ENCODE data around the gene XPNPEP1.

XPNPEP1 gene

GRCh38 chr10:109871476-109871875 is 51.8 kb downstream of the XPNPEP1 start:
- in situ Hi-C loops (cut with MboI; ENCODE audit: low sequenced_read_pairs), result no loop called here

DNA sequence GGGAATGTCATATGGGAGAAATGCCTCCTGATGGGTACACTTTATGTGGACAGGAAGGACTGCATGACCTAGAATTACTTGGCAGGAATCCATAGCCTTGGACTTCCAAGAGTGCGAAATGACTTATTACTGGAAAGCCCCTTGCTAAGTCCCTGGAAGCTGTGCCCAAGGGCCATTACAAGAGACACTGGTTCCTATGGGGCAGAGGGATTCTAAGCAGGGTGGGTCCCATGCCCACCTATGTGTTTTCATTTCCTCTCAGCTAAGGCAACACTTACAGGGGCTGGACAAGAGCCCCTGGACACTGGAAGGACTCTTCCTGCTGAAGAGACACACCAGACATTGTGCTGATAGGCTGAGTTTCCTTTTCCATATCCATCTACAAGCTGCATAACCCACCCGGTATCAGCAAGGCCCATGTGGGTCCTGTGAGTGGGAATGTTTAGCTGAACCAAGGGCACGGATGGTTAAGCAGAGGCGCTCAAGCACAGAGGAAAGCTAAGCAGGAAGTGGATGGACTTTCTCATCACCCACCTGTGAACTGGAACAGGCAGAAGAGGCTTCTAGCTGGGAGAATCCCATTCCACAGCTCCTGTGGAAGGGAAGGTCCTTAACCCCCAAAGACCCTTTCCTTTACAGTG is 56.2 kb downstream of the XPNPEP1 start:
- in situ Hi-C loops (cut with MboI; ENCODE audit: low sequenced_read_pairs), result no loop called here

DNA sequence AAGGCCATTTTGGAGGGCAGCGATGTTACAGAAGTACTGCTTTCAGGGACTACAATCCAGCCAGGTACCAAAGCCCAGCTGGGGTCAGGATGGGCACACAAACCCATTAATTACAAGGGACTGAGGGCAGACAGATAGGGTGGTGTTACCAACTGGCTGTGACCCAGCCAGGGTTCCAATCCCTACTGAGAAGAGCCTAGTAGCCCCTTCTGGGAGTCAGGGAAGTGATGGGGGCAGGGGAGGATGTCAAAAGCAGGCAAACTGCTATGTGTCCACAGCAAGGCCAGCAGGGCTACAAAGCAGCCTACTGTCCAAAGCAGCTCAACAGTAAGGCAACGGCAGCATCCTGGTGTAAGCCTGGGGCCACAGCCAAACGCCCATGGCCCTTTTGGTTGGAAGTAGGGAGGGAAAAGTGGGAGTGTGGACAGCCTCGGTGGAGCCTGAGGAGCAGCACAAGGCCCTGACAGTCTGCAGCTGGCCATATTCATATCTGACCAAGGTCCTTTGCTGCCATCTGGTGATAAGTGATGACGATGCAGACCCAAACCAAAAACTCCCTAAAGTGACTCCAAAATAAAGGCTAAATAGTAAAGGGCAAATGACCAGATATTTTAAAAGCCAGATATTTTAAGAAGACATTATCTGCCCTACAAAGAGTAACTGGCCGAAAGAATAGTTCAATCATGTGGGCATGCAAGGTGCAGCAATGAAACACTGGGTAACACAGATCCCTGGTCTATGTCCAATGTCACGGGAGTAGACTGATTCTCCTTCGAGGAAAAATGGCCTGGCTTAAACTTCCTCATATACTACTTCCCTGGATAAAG is 56.9 kb downstream of the XPNPEP1 start:
- in situ Hi-C loops (cut with MboI; ENCODE audit: low sequenced_read_pairs), result no loop called here

- in situ Hi-C loops (cut with MboI; ENCODE audit: low sequenced_read_pairs), result no loop called here
Observed at GRCh38 chr10:109863775-109864174, 59.5 kb downstream of the XPNPEP1 start.

- in situ Hi-C loops (cut with MboI; ENCODE audit: low sequenced_read_pairs), result no loop called here
Observed at GRCh38 chr10:109862738-109863137, 60.6 kb downstream of the XPNPEP1 start.

DNA sequence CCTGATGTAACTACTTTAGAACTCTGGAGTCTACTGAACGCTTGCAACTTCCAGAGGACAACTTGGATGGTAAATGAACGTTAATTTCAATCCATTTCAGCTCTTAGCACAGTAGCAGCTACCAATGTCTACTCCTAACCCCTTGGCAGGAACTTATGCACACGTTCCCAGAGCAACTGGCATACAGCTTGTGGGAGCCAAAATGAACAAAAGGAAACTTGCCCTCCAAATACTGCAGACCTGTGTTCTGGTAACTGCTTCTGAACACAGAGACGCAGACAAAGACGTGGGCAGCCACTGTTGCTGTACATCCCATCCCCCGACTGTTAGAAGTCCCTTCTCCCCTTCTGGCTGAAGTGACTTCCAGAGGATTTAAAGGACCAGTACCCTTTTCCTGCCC is 61.3 kb downstream of the XPNPEP1 start:
- in situ Hi-C loops (cut with MboI; ENCODE audit: low sequenced_read_pairs), result no loop called here

- in situ Hi-C loops (cut with MboI; ENCODE audit: low sequenced_read_pairs), result no loop called here
Observed at GRCh38 chr10:109861081-109861480, 62.2 kb downstream of the XPNPEP1 start.

- in situ Hi-C loops (cut with MboI; ENCODE audit: low sequenced_read_pairs), result no loop called here
Observed at GRCh38 chr10:109859221-109859620, 64.1 kb downstream of the XPNPEP1 start.

DNA sequence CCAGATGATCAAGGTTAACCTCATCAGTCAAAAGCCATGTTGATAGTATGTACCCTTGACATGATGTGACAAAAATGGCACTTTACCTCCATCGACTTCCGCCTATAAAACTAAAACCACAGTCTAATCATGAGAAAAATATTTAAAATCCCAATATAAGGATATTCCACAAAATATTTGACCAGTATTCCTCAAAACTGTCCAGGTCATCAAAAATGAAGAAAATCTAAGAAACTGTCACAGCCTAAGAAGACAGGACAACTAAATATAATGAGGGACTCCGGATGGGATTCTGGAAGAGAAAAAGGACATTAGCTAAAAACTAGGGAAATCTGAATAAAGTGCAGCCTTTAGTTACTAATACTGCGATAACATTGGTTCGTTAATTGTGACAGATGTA is 67.6 kb downstream of the XPNPEP1 start:
- in situ Hi-C loops (cut with MboI; ENCODE audit: low sequenced_read_pairs), result no loop called here

GRCh38 chr10:109853921-109854320 is 69.4 kb downstream of the XPNPEP1 start:
- in situ Hi-C loops (cut with MboI; ENCODE audit: low sequenced_read_pairs), result no loop called here

- in situ Hi-C loops (cut with MboI; ENCODE audit: low sequenced_read_pairs), result no loop called here
Observed at GRCh38 chr10:109852475-109853037, 70.8 kb downstream of the XPNPEP1 start.

DNA sequence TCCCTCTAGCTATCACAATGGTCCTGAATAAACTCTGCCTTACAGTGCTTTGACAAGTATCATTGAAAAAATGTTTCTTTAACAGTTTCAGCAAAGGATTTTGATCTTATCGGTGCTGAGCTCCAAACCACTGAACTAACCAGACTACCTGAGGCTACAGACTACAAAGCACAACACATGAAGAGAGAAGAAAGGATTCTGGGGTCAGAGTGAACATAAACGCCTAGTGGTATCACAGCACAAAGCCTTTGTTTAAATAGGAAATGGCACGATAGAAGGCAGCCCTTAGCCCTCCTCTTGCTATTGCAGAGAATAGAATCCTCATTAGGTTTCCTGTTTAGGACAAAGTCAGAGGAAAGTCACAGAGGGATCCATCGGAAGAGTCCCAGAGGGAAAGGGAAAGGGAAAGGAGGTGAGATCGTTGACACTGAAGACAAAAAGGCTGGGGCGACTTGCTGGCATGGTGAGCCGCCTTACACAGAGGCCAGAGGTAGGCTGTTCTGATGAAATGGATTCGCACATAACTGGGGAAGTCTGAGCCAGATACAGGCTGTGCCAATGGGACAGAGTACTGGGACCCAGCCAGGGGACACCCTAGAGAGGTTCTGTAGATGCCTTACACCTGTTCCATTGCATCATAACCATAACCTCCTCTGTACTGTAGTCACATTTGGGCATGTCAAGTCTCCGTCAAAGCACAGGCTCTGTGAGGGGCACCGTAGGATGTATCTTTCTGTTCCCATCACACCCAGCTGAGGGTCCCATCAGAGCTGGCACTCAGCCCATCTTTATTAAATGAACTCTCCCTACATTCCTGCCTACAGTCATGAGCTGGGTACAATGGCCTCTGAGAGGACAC is 71.5 kb downstream of the XPNPEP1 start:
- in situ Hi-C loops (cut with MboI; ENCODE audit: low sequenced_read_pairs), result no loop called here

DNA sequence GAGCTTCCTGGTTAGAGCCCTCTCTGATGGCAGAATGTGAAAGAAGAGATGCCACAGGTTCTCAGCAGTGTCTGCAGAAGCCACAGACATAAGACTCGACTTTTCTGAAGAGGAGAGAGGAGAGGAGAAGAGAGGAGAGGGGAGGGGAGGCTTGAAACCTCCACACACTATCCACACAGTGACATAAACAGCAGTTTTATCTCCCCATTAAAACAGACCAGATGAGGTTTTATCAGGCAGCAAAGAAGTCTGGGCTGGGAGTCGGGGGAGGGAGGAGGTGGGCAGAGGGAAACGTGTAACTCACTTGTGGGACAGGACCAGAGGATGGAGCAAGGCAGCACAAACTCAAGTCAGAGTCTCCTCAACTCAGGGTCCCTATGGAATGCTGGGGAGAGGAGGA is 76.5 kb downstream of the XPNPEP1 start:
- in situ Hi-C loops (cut with MboI; ENCODE audit: low sequenced_read_pairs), result no loop called here

DNA sequence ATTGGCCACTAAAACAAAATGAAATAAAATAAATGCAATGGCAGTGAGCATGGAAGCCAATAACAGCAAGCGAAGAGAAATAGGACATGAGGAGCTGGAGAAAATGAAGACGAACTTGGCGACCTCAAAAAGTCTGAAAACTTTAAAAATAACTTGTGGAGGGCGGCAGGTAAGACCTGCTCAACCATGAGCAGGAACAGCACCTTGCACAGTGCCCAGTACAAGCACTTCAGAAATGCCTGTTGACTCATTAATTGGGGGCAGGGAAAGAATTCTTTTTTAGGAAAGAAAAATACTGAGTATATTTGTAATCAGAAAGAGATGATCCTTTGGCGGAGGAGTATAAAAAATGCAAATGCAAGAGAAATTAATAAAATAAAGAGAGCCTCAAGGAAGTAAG is 78.0 kb downstream of the XPNPEP1 start:
- in situ Hi-C loops (cut with MboI; ENCODE audit: low sequenced_read_pairs), result no loop called here

- in situ Hi-C loops (cut with MboI; ENCODE audit: low sequenced_read_pairs), result no loop called here
Observed at GRCh38 chr10:109838592-109839244, 84.6 kb downstream of the XPNPEP1 start.

DNA sequence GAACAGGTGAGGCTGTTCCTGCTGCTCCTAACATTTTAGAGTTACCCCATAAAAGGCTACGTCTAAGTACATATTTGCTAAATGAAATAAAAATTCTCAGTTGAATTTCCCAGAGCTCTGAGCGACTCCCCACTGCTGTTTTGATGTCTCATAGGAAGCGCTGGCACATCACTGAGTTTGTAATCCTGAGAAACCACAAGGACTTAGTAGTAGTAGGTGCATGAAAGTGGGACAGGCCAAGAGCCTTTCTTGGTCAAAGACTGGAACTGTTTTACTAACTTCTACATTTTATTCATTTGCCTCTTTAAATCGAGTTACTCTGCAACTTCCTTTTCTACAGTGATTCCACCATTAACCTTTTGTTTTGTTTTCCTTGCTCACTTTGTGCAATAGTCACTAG is 85.9 kb downstream of the XPNPEP1 start:
- in situ Hi-C loops (cut with MboI; ENCODE audit: low sequenced_read_pairs), result no loop called here

- in situ Hi-C loops (cut with MboI; ENCODE audit: low sequenced_read_pairs), result no loop called here
Observed at GRCh38 chr10:109835257-109835656, 88.1 kb downstream of the XPNPEP1 start.

DNA sequence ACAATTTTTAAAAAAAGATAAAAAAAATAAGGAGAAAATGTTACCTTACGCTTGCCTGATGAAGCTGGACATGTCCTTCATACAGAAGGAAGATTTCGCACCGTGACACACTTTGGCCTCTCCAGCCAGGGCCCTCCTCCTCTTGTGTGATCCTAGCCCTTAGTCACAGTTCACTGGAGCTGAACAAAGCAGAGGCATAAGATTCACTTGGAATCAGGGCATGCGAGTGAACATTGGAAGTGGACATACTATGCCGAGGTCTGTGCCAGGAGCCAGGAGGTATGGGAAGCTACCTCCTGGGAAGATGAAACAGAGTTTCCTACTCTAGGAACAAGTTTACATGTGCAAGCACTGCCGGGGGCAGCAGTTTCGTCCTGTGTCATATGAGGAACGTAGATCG is 91.5 kb downstream of the XPNPEP1 start:
- in situ Hi-C loops (cut with MboI; ENCODE audit: low sequenced_read_pairs), result no loop called here

- in situ Hi-C loops (cut with MboI; ENCODE audit: low sequenced_read_pairs), result no loop called here
Observed at GRCh38 chr10:109824206-109824605, 99.1 kb downstream of the XPNPEP1 start.

- in situ Hi-C loops (cut with MboI; ENCODE audit: low sequenced_read_pairs), result no loop called here
Observed at GRCh38 chr10:109823196-109823595, 100.1 kb downstream of the XPNPEP1 start.

- in situ Hi-C loops (cut with MboI; ENCODE audit: low sequenced_read_pairs), result no loop called here
Observed at GRCh38 chr10:109821672-109822071, 101.6 kb downstream of the XPNPEP1 start.

Data from HL-60/S4 (cell line).